PC-9 (cell line): ENCODE results near the gene CCBE1. TPM values are rescaled to one million over a fixed set of nuclear protein-coding genes. Genes with fewer than 3 reads are reported as not detected.
"Not testable (repeated sequence)": the region's sequence is repeated elsewhere in the genome, so short reads cannot be mapped to it uniquely, and the experiment has no call there.

Source experiments
- BruUV-seq: library from RNA; stranded (reverse); fragments of 400-500 nt; replicated peaks from 2 replicates; lab custom pipeline; 2021; lab: Mats Ljungman, UMichigan
- CTCF ChIA-PET: fragments of 300-600 bp; sonication (Branson Sonifier 250); formaldehyde crosslinking; loops from one replicate; lab custom pipeline; 2022; ENCODE audit warnings: antibody characterized with exemption; lab: Charles Lee
- POLR2A ChIA-PET: fragments of 300-600 bp; sonication (Branson Sonifier 250); formaldehyde crosslinking; loops from one replicate; lab custom pipeline; 2022; ENCODE audit warnings: antibody characterized with exemption; ENCODE audit not compliant: unreplicated experiment; lab: Charles Lee
- DNase-seq, 2 experiments: peaks; one replicate each; pipeline versions ENCODE4 v3.0.0 to v3.0.0-alpha.2; 2015 to 2022; ENCODE audit warnings: mixed read lengths in 1 of 2
- H2AFZ ChIP-seq: fragments of 200-600 bp; sonication (generic); 2 replicates; pipeline ENCODE4 v1.8.1; 2017; ENCODE audit warnings: antibody characterized with exemption
- H3F3A ChIP-seq: fragments of 200-600 bp; sonication (generic); 2 replicates; pipeline ENCODE4 v1.8.1; 2017; ENCODE audit warnings: antibody characterized with exemption, mild to moderate bottlenecking, low read depth; ENCODE audit not compliant: insufficient read depth
- H3K27ac ChIP-seq: fragments of 200-600 bp; sonication (generic); 2 replicates; pipeline ENCODE4 v1.6.1; 2016; ENCODE audit warnings: mixed run types
- H3K27me3 ChIP-seq: fragments of 200-600 bp; sonication (generic); 2 replicates; pipeline ENCODE4 v1.6.1; 2016; ENCODE audit warnings: low read depth, mixed run types; ENCODE audit not compliant: insufficient read depth
- H3K36me3 ChIP-seq: fragments of 200-600 bp; sonication (generic); 2 replicates; pipeline ENCODE4 v1.6.1; 2016; ENCODE audit warnings: low read depth, mixed run types
- H3K4me1 ChIP-seq: fragments of 200-600 bp; sonication (generic); replicated peaks from 2 replicates; pipeline ENCODE4 v1.6.1; 2016; ENCODE audit warnings: mixed run types; ENCODE audit not compliant: insufficient read depth
- H3K4me2 ChIP-seq: fragments of 200-600 bp; sonication (generic); 2 replicates; pipeline ENCODE4 v1.6.1; 2017; ENCODE audit warnings: mixed run types
- H3K4me3 ChIP-seq: fragments of 200-600 bp; sonication (generic); 2 replicates; pipeline ENCODE4 v1.6.1; 2016; ENCODE audit warnings: mixed run types
- H3K79me2 ChIP-seq: fragments of 200-600 bp; sonication (generic); 2 replicates; pipeline ENCODE4 v1.6.1; 2017; ENCODE audit warnings: low read depth, mixed run types
- H3K9me2 ChIP-seq: fragments of 200-600 bp; sonication (generic); 2 replicates; pipeline ENCODE4 v1.8.1; 2017; ENCODE audit warnings: mild to moderate bottlenecking; ENCODE audit not compliant: insufficient read depth
- H3K9me3 ChIP-seq: fragments of 200-600 bp; sonication (generic); 2 replicates; pipeline ENCODE4 v1.8.1; 2016; ENCODE audit warnings: low read depth; ENCODE audit not compliant: insufficient read depth
- H4K20me1 ChIP-seq: fragments of 200-600 bp; sonication (generic); 2 replicates; pipeline ENCODE4 v1.8.1; 2017; ENCODE audit not compliant: insufficient read depth
- EZH2 ChIP-seq: fragments of 200-600 bp; sonication (generic); IDR thresholded peaks from 2 replicates; pipeline ENCODE4 v1.8.0; 2017; ENCODE audit warnings: antibody characterized with exemption, low read depth
- intact Hi-C: fragments of 100-400 bp; cut with micrococcal nuclease; formaldehyde crosslinking; loops from one replicate; pipeline ENCODE4 v1.10.0; 2022; ENCODE audit not compliant: unreplicated experiment
- total RNA-seq: library from RNA; stranded (reverse); gene quantifications from 2 replicates; pipeline ENCODE4 v1.2.3, GENCODE V29; 2021
- TF ChIP-seq, protein P1 (sequence below): fragments of 200-600 bp; sonication (generic); conservative IDR thresholded peaks from 2 replicates; pipeline ENCODE4 v1.6.1; 2017; ENCODE audit warnings: mixed run types, antibody characterized with exemption, mild to moderate bottlenecking, moderate library complexity

Gene CCBE1
- total RNA-seq, 1 experiment from 2014 or later: 5.8 TPM

- Histone ChIP-seq H3K27ac (no peak overlapping the region), H4K20me1 (no peaks in the 10 kb centered on the region), H3K27me3 (no peaks in the 10 kb centered on the region), H3K79me2 (no peaks in the 10 kb centered on the region), H2AFZ (no peak overlapping the region), H3K36me3 (no peaks in the 10 kb centered on the region), H3K9me2 (no peaks in the 10 kb centered on the region), H3K4me2 (no peak overlapping the region), H3K9me3 (no peaks in the 10 kb centered on the region), H3F3A (no peaks in the 10 kb centered on the region), H3K4me3 (no peak overlapping the region), H3K4me1 (no peaks in the 10 kb centered on the region)
- no TSS peak for BruUV-seq
- POLR2A ChIA-PET: no interaction called here
- CTCF ChIA-PET: no interaction called here
- no peak for DNase-seq
- no peak for TF ChIP-seq EZH2
- TF ChIP-seq, protein P1, sequence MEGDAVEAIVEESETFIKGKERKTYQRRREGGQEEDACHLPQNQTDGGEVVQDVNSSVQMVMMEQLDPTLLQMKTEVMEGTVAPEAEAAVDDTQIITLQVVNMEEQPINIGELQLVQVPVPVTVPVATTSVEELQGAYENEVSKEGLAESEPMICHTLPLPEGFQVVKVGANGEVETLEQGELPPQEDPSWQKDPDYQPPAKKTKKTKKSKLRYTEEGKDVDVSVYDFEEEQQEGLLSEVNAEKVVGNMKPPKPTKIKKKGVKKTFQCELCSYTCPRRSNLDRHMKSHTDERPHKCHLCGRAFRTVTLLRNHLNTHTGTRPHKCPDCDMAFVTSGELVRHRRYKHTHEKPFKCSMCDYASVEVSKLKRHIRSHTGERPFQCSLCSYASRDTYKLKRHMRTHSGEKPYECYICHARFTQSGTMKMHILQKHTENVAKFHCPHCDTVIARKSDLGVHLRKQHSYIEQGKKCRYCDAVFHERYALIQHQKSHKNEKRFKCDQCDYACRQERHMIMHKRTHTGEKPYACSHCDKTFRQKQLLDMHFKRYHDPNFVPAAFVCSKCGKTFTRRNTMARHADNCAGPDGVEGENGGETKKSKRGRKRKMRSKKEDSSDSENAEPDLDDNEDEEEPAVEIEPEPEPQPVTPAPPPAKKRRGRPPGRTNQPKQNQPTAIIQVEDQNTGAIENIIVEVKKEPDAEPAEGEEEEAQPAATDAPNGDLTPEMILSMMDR: no peak
- intact Hi-C loops: no loop called here
These were observed 25.7 kb downstream of the CCBE1 start for GRCh38 chr18:59671551-59671950.

- H2AFZ ChIP-seq: no peak overlapping the region
- no peaks in the 10 kb centered on the region for H4K20me1 ChIP-seq
- no peaks in the 10 kb centered on the region for H3K9me2 ChIP-seq
- H3F3A ChIP-seq: no peaks in the 10 kb centered on the region
- no peaks in the 10 kb centered on the region for H3K27me3 ChIP-seq
- H3K9me3 ChIP-seq: no peaks in the 10 kb centered on the region
- H3K4me1 ChIP-seq: no peaks in the 10 kb centered on the region
- no peak overlapping the region for H3K4me3 ChIP-seq
- POLR2A ChIA-PET: no interaction called here
- TF ChIP-seq EZH2: no peak
- TF ChIP-seq, protein P1: no peak
- H3K79me2 ChIP-seq: no peaks in the 10 kb centered on the region
- BruUV-seq: no TSS peak
- intact Hi-C loops: no loop called here
- CTCF ChIA-PET: no interaction called here
- DNase-seq: no peak
- no peak overlapping the region for H3K27ac ChIP-seq
- H3K36me3 ChIP-seq: no peaks in the 10 kb centered on the region
- H3K4me2 ChIP-seq: no peak overlapping the region
These were observed 27.2 kb downstream of the CCBE1 start for GRCh38 chr18:59669872-59670657.

- Histone ChIP-seq H3K27me3 (no peaks in the 10 kb centered on the region), H3F3A (peaks cover 5% of the 10 kb centered on the region; the same call in 1 of the 2 replicates), H3K27ac (no peak overlapping the region), H3K4me1 (peaks cover 13% of the 10 kb centered on the region), H3K4me3 (no peak overlapping the region), H2AFZ (no peak overlapping the region), H3K9me3 (no peaks in the 10 kb centered on the region), H3K36me3 (no peaks in the 10 kb centered on the region), H3K4me2 (no peak overlapping the region), H4K20me1 (no peaks in the 10 kb centered on the region), H3K79me2 (no peaks in the 10 kb centered on the region), H3K9me2 (no peaks in the 10 kb centered on the region)
- ChIA-PET POLR2A (no interaction called here), CTCF (interaction anchor here (0.6 kb wide), 1 partner anchor 922 kb away, joined by 4 read pairs; no protein-coding TSS in a partner anchor)
- intact Hi-C loops: no loop called here
- BruUV-seq: no TSS peak
- DNase-seq: no peak
- TF ChIP-seq, protein P1: no peak
- no peak for TF ChIP-seq EZH2
These were observed 29.7 kb downstream of the CCBE1 start for GRCh38 chr18:59667488-59667887.

GRCh38 chr18:59666007-59666402, 31.2 kb downstream of the CCBE1 start:
- intact Hi-C loops, H2AFZ ChIP-seq, H3K9me2 ChIP-seq, BruUV-seq, H3K4me3 ChIP-seq, H3K9me3 ChIP-seq, H3K27ac ChIP-seq, H3K79me2 ChIP-seq, H3K27me3 ChIP-seq, DNase-seq, CTCF ChIA-PET, H4K20me1 ChIP-seq, H3K4me2 ChIP-seq, H3K36me3 ChIP-seq: not testable (repeated sequence)
- H3K4me1 ChIP-seq: peaks cover 28% of the 10 kb centered on the region
- POLR2A ChIA-PET: interaction anchor here (0.7 kb wide), 1 partner anchor 17 kb away, joined by 9 read pairs; no protein-coding TSS in a partner anchor
- H3F3A ChIP-seq: peaks cover 18% of the 10 kb centered on the region; the same call in 1 of the 2 replicates
